GM12872 (cell line): Measurements from ENCODE around the gene BBOX1.

Experiments used
- TF ChIP-seq, protein P1 (sequence below): IDR thresholded peaks from 3 replicates; pipeline ENCODE4 v1.5.1; 2011; ENCODE audit warnings: low read depth, mild to moderate bottlenecking, low read length, moderate library complexity; ENCODE audit not compliant: insufficient read depth

The BBOX1 gene

DNA sequence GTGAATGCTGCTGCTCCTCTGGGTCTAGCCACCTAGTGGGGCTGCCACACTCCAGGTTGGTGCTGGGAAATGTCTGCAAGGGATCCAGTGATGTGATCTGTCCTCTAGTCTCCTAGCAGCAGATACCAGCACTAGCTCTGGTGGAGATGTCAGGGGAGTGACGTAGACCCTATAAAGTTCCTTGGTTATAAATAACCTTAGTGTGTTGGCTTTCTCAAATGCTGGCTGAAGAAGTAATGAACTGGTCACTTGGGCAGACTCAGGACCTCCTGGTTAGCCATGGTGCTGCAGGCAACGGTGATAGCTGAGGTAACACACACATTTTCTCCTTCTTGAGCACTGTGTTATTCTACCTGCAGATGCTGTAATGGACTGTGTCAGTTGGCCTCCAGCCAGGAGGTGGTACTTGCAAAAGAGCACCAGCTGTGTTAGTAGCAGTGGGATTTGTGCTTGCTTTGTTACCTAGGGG is 35.5 kb downstream of the BBOX1 start:
- TF ChIP-seq, protein P1, sequence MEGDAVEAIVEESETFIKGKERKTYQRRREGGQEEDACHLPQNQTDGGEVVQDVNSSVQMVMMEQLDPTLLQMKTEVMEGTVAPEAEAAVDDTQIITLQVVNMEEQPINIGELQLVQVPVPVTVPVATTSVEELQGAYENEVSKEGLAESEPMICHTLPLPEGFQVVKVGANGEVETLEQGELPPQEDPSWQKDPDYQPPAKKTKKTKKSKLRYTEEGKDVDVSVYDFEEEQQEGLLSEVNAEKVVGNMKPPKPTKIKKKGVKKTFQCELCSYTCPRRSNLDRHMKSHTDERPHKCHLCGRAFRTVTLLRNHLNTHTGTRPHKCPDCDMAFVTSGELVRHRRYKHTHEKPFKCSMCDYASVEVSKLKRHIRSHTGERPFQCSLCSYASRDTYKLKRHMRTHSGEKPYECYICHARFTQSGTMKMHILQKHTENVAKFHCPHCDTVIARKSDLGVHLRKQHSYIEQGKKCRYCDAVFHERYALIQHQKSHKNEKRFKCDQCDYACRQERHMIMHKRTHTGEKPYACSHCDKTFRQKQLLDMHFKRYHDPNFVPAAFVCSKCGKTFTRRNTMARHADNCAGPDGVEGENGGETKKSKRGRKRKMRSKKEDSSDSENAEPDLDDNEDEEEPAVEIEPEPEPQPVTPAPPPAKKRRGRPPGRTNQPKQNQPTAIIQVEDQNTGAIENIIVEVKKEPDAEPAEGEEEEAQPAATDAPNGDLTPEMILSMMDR: no peak

- TF ChIP-seq, protein P1: no peak
Measured at GRCh38 chr11:27081056-27081455, 40.4 kb downstream of the BBOX1 start.

DNA sequence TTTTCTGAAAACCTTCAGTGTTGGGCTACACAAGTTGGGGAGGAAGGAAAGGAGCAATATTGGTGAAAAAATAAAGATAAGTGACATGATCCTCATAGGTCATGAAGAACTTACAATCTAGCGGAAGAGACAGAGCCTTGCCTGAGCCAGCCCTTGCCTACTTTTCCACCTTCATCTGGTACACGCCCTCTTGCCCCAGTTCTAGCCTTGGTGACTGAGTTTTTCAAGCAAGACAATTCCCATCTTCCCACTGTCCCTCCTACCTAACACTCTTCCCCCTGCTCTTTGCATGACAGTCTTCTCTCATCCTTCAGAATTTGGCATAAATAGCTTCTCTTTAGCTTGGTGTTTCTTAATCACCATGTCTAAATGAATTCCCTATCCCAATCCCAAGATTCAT is 42.6 kb downstream of the BBOX1 start:
- TF ChIP-seq, protein P1: no peak

DNA sequence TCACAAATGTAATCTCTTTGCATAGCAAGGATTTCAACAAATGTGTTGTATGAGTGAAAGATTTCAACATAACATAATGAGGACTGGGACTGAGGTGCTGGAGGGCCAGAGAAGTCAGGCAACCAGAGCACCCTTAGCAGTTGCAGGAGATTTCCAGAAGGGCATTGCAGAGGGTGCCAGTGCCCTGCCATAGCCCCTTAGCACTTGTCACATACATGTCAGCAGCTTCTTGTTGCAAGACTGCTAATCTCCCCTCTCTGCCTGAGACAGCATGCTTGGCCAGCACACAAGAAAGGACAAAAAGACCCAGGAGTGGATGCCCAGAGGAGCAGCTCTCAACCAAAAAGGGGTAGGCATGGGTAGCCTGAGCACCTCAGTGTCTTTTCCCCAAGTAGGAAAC is 43.2 kb downstream of the BBOX1 start:
- TF ChIP-seq, protein P1: no peak

- TF ChIP-seq, protein P1: no peak
Measured at GRCh38 chr11:27084518-27084917, 43.9 kb downstream of the BBOX1 start.

DNA sequence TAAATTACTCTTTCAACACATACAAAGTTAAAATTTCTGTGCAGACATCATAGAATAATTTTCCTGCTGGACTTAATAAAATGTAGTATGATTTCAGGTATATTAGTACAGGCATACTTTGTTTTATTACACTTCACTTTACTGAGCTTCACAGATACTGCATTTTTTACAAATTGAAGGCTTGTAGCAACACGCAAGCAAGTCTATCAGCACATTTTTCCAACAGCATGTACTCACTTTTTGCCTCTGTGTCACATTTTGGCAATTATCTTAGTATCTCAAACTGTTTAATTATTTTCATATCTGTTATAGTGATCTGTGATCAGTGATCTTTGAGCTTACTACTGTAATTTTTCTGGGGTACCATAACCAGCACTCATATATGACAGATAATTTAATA is 44.5 kb downstream of the BBOX1 start:
- TF ChIP-seq, protein P1: no peak

DNA sequence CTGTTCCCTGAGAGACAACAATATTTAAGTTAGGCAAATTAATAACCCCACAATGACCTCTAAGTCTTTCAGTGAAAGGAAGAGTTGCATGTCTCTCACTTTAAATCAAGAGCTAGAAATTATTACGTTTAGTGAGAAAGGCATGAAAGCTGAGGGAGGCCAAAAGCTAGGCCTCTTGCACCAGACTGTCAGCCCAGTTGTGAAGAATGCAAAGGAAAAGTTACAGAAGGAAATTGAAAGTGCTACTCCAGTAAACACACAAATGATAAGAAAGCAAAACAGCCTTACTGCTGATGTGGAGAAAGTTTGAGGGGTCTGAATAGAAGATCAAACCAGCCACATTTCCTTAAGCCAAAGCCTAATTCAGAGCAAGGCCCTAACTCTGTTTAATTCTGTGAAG is 45.0 kb downstream of the BBOX1 start:
- TF ChIP-seq, protein P1: no peak

DNA sequence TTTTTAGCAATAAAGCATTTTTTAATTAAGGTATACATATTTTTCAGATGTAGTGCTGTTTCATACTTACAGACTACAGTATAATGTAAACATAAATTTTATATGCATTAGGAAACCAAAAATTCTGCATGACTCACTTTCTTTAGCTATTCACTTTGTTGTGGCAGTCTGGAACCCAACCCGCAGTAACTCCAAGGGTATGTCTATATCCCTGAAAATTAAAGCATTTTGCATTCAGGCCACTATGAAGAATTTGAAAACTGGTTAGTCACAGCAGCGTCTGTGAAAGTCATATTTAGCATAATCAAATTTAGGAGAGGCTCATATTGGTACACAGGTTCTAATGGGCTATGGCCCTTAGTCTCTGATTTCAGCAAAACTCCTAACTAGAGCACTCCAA is 46.8 kb downstream of the BBOX1 start:
- TF ChIP-seq, protein P1: no peak
